Epithelial cell of proximal tubule (primary cell): ENCODE data around the gene RDH13. TPM values are rescaled to one million over a fixed set of nuclear protein-coding genes. Genes with fewer than 3 reads are reported as not detected.

Source experiments
- DNase-seq: peaks from one replicate; pipeline ENCODE4 v3.0.0-alpha.2; 2011; ENCODE audit warnings: low read depth
- H3K4me3 ChIP-seq: 2 replicates; pipeline ENCODE4 v1.5.1; 2011; ENCODE audit warnings: low read depth, mild to moderate bottlenecking, low read length
- total RNA-seq: library from RNA; depleted of rRNA; stranded (reverse); fragments of >200 nt; gene quantifications from 2 replicates; pipeline ENCODE4 v1.2.3, GENCODE V29; 2015
- TF ChIP-seq, protein P1 (sequence below): conservative IDR thresholded peaks from 2 replicates; pipeline ENCODE4 v1.5.1; 2012; ENCODE audit warnings: low read depth, mild to moderate bottlenecking, low read length

RDH13 gene
- total RNA-seq, 1 donor from 2014 or later, result 13.8 TPM

DNA sequence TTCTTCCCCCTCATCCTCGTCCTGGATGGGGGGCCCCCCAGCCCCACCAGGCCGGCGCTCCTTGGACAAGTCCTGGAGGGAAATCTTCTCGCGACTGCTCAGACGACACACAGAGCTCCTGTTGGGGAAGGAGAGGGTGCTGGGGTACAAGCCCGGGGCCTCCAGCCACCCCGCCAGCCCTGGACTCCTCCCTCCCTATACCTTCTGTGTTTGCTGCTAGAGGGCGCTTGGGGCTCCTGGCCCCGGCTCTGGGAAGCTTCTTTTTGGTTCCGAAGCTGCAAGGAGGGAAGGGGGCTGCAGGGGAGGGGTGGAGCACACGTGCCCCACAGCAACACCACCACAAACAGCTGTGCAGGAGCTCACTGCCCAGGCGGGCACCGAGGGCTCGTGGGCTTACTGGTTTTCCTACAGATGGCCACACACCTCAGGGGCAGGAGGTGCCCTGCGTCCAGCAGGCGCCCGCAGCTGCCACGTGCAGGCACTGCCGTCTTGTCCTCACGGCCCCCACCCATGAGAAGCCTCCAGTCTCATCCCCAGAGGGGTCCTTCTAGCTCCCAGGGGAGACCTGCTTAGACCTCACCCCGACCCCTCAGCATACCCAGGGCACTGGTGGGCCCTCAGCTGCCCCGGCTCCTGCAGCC lies 33.2 kb upstream of the RDH13 start:
- DNase-seq, result no peak
- TF ChIP-seq, protein P1, sequence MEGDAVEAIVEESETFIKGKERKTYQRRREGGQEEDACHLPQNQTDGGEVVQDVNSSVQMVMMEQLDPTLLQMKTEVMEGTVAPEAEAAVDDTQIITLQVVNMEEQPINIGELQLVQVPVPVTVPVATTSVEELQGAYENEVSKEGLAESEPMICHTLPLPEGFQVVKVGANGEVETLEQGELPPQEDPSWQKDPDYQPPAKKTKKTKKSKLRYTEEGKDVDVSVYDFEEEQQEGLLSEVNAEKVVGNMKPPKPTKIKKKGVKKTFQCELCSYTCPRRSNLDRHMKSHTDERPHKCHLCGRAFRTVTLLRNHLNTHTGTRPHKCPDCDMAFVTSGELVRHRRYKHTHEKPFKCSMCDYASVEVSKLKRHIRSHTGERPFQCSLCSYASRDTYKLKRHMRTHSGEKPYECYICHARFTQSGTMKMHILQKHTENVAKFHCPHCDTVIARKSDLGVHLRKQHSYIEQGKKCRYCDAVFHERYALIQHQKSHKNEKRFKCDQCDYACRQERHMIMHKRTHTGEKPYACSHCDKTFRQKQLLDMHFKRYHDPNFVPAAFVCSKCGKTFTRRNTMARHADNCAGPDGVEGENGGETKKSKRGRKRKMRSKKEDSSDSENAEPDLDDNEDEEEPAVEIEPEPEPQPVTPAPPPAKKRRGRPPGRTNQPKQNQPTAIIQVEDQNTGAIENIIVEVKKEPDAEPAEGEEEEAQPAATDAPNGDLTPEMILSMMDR, result no peak

DNA sequence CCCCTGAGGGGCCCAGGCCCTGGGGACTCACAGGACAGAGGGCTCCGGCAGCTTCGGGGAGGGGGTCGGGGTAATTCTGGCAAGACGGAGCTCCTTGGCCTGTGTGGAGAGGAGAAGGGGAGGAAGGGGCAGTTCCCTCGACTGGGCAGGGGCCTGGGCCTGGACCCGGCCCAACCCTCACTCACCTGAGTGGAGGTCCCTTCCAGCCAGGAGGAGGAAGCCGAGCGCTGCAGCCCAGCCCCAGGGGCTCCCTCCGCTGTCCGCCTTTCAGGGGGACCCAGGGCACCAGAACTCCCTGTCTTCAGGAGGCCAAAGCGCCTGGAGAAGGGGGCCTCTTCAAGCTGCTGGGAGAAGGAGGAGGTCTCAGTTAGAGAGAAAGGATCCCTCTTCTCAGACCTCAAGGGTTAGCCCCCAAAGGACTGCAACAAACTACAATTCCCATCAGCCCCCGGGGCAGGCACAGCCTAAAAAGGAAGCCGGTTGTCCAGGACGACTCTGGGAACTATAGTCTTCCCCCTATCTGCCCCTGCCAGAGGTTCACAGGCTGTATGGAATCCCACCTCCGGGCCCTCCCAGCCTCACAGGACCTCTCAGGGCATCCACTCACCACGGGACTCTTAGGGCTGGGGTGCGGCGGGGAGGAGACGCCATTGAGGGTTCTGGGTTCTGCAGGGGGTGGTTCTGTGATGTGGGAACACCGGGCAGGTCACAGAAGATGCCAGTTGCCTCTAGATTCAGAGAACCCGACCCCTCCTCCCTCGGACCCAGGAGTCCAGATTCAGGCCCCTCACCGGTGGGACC lies 32.5 kb upstream of the RDH13 start:
- H3K4me3 ChIP-seq, result no peak overlapping the region
- TF ChIP-seq, protein P1, result no peak
- DNase-seq, result no peak

More for the DNA sequence above, 33.2 kb upstream of the RDH13 start:
- H3K4me3 ChIP-seq, result no peak overlapping the region

DNA sequence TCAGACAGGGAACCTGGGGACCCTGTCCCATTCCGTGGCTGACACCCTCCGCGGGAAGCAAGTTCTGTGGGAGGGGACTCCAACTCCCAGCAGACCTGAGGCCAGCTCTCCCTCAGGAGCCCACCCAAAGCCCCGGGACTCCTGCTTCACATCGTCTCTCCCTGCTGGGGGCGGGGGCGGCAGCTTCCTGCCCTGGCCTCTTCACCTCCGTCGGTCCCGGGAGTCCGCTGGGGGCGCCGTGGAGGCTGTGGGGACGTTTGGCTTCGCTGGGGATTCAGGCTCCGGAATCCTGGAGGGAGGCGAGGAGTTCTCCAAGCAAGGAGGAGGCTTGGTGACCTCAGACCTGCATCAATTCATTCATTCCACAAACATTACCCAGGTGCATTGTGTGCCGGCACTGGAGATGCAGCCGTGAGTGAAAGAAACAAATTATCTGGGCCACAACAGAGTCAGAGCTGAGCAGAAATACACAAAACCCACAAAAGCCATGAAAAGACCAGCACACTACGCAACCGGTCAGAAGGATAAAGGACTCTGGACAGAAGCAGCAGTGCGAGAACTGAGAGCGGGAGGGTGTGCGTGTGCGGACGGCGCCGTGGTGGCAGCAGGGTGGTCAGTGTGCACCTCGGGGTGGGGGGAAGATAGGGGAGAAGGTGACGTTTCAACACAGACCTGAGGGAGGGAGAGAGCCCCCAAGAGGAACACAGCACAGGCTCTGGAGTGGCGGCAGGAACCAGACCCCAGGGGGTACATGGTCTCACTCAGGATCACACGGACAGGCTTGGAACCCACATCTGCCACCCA lies 31.7 kb upstream of the RDH13 start:
- TF ChIP-seq, protein P1, result no peak
- H3K4me3 ChIP-seq, result no peak overlapping the region
- DNase-seq, result no peak

DNA sequence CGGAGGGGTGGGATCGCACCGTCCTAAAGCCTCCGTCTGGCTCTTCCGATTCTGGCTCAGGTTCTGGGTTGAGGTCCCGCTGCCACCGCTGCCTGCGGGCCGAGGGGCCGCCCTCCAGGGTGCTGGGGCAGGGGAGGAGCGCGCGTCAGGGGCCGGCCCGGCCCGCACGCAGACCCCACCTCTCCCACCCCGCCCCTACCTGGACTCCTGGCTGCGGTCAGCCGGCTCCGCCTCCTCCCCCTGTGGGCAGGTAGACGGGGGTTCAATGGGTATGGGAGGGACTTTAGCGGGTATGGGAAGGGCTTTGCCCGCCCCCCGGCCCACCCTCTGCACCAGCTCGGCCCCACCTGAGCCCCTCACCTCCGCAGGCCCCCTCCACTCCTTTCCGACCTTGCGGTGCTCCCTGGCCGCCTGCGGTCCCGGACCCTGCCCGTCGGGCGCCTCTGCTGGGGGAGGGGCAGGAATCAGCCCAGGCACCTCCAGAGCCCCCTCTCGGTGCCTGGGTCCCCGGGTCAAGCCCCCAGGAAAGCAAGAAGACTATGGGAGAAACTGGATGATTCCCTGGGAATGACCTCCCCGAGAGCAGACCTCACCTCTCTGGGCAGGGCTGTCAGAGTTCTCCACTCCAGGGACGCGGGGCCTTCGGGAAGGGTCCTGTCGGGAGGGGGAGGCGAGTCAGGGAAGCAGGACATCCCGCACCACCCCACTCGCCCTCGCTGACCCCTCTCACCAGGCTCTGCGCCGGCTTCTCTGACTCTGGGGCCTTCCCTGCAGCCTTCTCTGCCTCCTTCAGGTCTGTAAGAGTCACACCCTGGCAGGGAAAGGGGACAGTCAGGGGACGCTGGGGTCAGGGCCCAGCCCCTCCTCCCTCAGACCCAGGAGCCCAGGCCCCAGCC lies 29.7 kb upstream of the RDH13 start:
- H3K4me3 ChIP-seq, result no peak overlapping the region
- no peak for DNase-seq
- TF ChIP-seq, protein P1, result no peak

DNA sequence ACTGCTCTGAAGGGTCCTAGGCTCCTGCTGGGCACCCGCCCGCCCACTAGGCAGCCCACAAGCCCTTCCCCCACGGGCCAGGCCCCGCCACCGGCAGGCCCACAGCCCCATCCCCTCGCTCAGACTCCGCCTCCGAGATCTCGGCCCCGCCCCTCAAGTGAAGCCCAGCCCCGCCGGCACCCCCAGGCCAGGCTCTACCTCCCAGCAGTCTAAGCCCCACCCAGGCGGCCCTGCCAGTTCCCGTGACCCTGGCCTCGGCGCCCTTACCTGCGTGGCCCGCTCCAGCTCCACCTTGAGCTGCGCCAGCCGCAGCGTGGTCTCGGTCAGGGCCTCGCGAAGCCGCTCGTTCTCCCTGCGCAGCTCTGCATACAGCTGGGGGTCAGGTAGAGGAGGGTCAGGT lies 29.0 kb upstream of the RDH13 start:
- no peak for DNase-seq
- TF ChIP-seq, protein P1, result no peak
- H3K4me3 ChIP-seq, result no peak overlapping the region
